ENCODE results near the gene P3H3. TPM values are rescaled to one million over a fixed set of nuclear protein-coding genes. Genes with fewer than 3 reads are reported as not detected.

P3H3 gene
- total and polyA plus RNA-seq, 2 experiments from 2014 or later = 16.4 to 38.2 TPM

DNA sequence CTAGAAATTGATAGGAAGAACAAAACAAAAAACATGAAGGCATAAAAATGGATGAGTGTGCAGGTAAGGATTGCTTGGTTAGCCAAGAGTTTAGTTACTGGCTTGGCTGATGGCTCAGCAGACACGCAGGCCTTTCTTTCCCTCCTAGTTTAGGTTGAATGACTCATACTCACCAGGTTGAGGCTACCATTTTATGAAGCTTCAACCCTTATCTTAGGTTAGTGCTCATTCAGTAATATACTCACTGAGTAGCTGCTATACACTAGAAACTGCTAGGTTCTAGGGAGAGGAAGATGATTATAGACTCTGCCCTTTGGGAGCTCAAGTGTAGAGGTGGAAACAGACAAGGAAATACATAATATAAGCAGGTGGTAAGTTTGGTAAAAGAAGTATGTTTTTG is 6.0 kb downstream of the P3H3 start (continued):
- TF ChIP-seq, protein P1, sequence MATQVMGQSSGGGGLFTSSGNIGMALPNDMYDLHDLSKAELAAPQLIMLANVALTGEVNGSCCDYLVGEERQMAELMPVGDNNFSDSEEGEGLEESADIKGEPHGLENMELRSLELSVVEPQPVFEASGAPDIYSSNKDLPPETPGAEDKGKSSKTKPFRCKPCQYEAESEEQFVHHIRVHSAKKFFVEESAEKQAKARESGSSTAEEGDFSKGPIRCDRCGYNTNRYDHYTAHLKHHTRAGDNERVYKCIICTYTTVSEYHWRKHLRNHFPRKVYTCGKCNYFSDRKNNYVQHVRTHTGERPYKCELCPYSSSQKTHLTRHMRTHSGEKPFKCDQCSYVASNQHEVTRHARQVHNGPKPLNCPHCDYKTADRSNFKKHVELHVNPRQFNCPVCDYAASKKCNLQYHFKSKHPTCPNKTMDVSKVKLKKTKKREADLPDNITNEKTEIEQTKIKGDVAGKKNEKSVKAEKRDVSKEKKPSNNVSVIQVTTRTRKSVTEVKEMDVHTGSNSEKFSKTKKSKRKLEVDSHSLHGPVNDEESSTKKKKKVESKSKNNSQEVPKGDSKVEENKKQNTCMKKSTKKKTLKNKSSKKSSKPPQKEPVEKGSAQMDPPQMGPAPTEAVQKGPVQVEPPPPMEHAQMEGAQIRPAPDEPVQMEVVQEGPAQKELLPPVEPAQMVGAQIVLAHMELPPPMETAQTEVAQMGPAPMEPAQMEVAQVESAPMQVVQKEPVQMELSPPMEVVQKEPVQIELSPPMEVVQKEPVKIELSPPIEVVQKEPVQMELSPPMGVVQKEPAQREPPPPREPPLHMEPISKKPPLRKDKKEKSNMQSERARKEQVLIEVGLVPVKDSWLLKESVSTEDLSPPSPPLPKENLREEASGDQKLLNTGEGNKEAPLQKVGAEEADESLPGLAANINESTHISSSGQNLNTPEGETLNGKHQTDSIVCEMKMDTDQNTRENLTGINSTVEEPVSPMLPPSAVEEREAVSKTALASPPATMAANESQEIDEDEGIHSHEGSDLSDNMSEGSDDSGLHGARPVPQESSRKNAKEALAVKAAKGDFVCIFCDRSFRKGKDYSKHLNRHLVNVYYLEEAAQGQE (IDR thresholded peaks at IDR 0.05; ENCODE audit: unreplicated experiment) = no peak

DNA sequence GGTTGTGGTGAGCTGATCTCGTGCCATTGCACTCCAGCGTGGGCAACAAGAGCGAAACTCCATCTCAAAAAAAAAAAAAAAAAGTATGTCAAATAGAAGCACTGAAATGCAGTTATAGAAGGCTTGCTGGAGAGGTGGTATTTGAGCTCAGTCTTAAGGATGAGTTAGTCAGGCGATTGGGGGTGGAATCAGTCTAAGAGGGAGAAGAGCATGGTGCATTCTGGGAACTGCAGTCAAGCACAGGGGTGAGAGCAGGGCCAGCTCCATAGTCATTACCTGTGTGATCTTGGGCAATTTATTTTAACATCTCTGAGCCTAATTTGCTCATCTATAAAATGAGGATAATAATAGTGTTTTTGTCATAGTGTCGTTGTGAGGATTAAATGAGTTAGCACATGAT is 6.7 kb downstream of the P3H3 start:
- H3K27ac Mint-ChIP-seq = no peak overlapping the region
- no peaks in the 10 kb centered on the region for H3K9me2 ChIP-seq (ENCODE audit: insufficient read depth)
- H3F3A ChIP-seq (replicated peaks; ENCODE audit: low read depth) = peaks cover 21% of the 10 kb centered on the region
- no peak overlapping the region for H2AFZ ChIP-seq
- no peak overlapping the region for H3K27ac ChIP-seq (ENCODE audit: low read depth)
- DNase-seq (ENCODE audit: low spot score) = no peak
- peaks cover 22% of the 10 kb centered on the region for H3K4me1 Mint-ChIP-seq
- no peak overlapping the region for H3K4me3 ChIP-seq
- no peak overlapping the region for H3K4me2 ChIP-seq
- no peaks in the 10 kb centered on the region for H3K9me3 Mint-ChIP-seq
- H3K36me3 Mint-ChIP-seq (ENCODE audit: low read depth) = peaks cover 81% of the 10 kb centered on the region
- peaks cover 3% of the 10 kb centered on the region; the same call in 1 of the 2 replicates for H4K20me1 ChIP-seq (replicated peaks; ENCODE audit: insufficient read depth)
- peaks cover 16% of the 10 kb centered on the region for H3K27me3 Mint-ChIP-seq (ENCODE audit: insufficient read depth, low read depth, poor library complexity)
- H3K4me1 ChIP-seq (ENCODE audit: insufficient read depth) = peaks cover 5% of the 10 kb centered on the region; the same call in 1 of the 2 replicates
- H3K27me3 ChIP-seq (ENCODE audit: insufficient read depth) = no peaks in the 10 kb centered on the region
- peaks cover 5% of the 10 kb centered on the region for H3K79me2 ChIP-seq (replicated peaks; ENCODE audit: insufficient read depth)
- peaks cover 8% of the 10 kb centered on the region; the same call in 1 of the 2 replicates for H3K36me3 ChIP-seq (ENCODE audit: insufficient read depth)
- peak; percentile 13; the same call in 2 of the 3 replicates for ATAC-seq
- peak overlapping the region; percentile 11; the same call in 1 of the 3 replicates for H3K4me3 Mint-ChIP-seq
- TF ChIP-seq ZNF114 (CRISPR knock-in tag; IDR thresholded peaks at IDR 0.05) (no peak), JUNB (IDR thresholded peaks at IDR 0.05; ENCODE audit: unreplicated experiment) (no peak), CREB1 (CRISPR knock-in tag; IDR thresholded peaks at IDR 0.05; ENCODE audit: low read depth) (no peak), ZNF331 (CRISPR knock-in tag; IDR thresholded peaks at IDR 0.05; ENCODE audit: low read depth) (no peak), EZH2 (IDR thresholded peaks at IDR 0.05; ENCODE audit: low read depth, unreplicated experiment) (no peak), STAT1 (IDR thresholded peaks at IDR 0.05; ENCODE audit: unreplicated experiment) (no peak), EZH2phosphoT487 (IDR thresholded peaks at IDR 0.05; ENCODE audit: unreplicated experiment) (no peak), POLR2AphosphoS5 (IDR thresholded peaks at IDR 0.05; ENCODE audit: low read depth) (no peak), NANOG (IDR thresholded peaks at IDR 0.05; ENCODE audit: borderline replicate concordance) (no peak)
- TF ChIP-seq, protein P1 (IDR thresholded peaks at IDR 0.05; ENCODE audit: unreplicated experiment) = no peak
- TF ChIP-seq, protein P2, sequence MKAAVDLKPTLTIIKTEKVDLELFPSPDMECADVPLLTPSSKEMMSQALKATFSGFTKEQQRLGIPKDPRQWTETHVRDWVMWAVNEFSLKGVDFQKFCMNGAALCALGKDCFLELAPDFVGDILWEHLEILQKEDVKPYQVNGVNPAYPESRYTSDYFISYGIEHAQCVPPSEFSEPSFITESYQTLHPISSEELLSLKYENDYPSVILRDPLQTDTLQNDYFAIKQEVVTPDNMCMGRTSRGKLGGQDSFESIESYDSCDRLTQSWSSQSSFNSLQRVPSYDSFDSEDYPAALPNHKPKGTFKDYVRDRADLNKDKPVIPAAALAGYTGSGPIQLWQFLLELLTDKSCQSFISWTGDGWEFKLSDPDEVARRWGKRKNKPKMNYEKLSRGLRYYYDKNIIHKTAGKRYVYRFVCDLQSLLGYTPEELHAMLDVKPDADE (IDR thresholded peaks at IDR 0.05) = no peak
